Ishikawa (cell line): Measurements from ENCODE around the gene SEMA4A.

Source experiments
- CEBPB ChIP-seq: IDR thresholded peaks from 2 replicates; pipeline ENCODE4 v1.6.1; 2012
- CREB1 ChIP-seq: IDR thresholded peaks from 2 replicates; pipeline ENCODE4 v1.6.1; 2012; ENCODE audit warnings: low read depth
- EGR1 ChIP-seq: IDR thresholded peaks from 2 replicates; pipeline ENCODE4 v1.6.1; 2012
- EP300 ChIP-seq: IDR thresholded peaks from 2 replicates; pipeline ENCODE4 v1.6.1; 2012; ENCODE audit warnings: borderline replicate concordance
- FOXM1 ChIP-seq: IDR thresholded peaks from 2 replicates; pipeline ENCODE4 v1.6.1; 2012; ENCODE audit warnings: low read depth, borderline replicate concordance
- NFIC ChIP-seq: IDR thresholded peaks from 2 replicates; pipeline ENCODE4 v1.6.1; 2012
- RAD21 ChIP-seq: IDR thresholded peaks from 2 replicates; pipeline ENCODE4 v1.6.1; 2012; ENCODE audit warnings: low read depth
- TAF1 ChIP-seq: IDR thresholded peaks from 2 replicates; pipeline ENCODE4 v1.6.1; 2012; ENCODE audit warnings: low read depth, mild to moderate bottlenecking
- TCF12 ChIP-seq: IDR thresholded peaks from 2 replicates; pipeline ENCODE4 v1.6.1; 2012; ENCODE audit warnings: low read depth
- TEAD4 ChIP-seq: IDR thresholded peaks from 2 replicates; pipeline ENCODE4 v1.6.1; 2012
- YY1 ChIP-seq: IDR thresholded peaks from 2 replicates; pipeline ENCODE4 v1.6.1; 2012; ENCODE audit warnings: low read depth
- ZBTB7A ChIP-seq: IDR thresholded peaks from 2 replicates; pipeline ENCODE4 v1.6.1; 2012; ENCODE audit warnings: low read depth
- TF ChIP-seq, protein P1 (sequence below): IDR thresholded peaks from 2 replicates; pipeline ENCODE4 v1.6.1; 2012
- TF ChIP-seq, protein P2 (sequence below): IDR thresholded peaks from 2 replicates; pipeline ENCODE4 v1.6.1; 2012; ENCODE audit warnings: low read depth, mild to moderate bottlenecking
- TF ChIP-seq, protein P3 (sequence below): IDR thresholded peaks from 2 replicates; pipeline ENCODE4 v1.6.1; 2012

The SEMA4A gene

DNA sequence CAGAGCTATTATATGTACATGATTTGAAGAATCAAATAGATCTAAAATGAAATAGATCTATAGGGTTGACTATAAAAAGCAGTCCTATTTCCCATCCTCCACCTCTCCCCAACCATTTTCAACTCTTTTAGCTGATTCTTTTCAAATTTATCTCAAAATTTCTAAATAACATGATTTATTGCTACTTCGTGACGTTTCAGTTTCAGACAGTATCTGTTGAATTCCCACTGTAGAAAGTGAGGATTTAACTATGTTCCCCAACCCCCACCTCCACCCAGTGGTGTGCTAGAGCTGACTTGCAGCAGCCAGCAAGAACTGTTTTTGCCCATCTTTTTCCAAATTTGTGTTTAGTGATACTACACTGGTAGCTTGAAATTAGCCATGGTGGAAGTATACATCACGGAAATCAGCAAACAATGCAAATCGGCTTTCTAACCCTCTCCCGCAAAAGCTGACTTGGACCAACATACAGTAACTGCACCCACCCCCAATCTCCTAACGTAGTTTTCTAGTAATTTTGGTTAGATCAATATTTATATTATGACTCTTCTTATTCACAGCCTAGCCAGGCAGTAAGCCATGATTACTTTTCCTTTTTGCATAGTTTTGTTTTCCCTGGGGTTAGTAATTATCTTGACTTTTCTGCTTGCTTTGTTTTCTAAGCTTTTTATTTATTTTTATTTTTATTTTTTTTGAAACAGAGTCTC is 10.9 kb downstream of the SEMA4A start:
- TF ChIP-seq FOXM1 (no peak), TAF1 (no peak), RAD21 (no peak), NFIC (no peak), ZBTB7A (no peak), TEAD4 (no peak), EGR1 (no peak), TCF12 (no peak), CEBPB (no peak), EP300 (no peak), YY1 (no peak), CREB1 (no peak)
- TF ChIP-seq, protein P1, sequence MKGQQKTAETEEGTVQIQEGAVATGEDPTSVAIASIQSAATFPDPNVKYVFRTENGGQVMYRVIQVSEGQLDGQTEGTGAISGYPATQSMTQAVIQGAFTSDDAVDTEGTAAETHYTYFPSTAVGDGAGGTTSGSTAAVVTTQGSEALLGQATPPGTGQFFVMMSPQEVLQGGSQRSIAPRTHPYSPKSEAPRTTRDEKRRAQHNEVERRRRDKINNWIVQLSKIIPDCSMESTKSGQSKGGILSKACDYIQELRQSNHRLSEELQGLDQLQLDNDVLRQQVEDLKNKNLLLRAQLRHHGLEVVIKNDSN, result no peak
- TF ChIP-seq, protein P2, sequence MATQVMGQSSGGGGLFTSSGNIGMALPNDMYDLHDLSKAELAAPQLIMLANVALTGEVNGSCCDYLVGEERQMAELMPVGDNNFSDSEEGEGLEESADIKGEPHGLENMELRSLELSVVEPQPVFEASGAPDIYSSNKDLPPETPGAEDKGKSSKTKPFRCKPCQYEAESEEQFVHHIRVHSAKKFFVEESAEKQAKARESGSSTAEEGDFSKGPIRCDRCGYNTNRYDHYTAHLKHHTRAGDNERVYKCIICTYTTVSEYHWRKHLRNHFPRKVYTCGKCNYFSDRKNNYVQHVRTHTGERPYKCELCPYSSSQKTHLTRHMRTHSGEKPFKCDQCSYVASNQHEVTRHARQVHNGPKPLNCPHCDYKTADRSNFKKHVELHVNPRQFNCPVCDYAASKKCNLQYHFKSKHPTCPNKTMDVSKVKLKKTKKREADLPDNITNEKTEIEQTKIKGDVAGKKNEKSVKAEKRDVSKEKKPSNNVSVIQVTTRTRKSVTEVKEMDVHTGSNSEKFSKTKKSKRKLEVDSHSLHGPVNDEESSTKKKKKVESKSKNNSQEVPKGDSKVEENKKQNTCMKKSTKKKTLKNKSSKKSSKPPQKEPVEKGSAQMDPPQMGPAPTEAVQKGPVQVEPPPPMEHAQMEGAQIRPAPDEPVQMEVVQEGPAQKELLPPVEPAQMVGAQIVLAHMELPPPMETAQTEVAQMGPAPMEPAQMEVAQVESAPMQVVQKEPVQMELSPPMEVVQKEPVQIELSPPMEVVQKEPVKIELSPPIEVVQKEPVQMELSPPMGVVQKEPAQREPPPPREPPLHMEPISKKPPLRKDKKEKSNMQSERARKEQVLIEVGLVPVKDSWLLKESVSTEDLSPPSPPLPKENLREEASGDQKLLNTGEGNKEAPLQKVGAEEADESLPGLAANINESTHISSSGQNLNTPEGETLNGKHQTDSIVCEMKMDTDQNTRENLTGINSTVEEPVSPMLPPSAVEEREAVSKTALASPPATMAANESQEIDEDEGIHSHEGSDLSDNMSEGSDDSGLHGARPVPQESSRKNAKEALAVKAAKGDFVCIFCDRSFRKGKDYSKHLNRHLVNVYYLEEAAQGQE, result no peak
- TF ChIP-seq, protein P3, sequence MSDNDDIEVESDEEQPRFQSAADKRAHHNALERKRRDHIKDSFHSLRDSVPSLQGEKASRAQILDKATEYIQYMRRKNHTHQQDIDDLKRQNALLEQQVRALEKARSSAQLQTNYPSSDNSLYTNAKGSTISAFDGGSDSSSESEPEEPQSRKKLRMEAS, result no peak

DNA sequence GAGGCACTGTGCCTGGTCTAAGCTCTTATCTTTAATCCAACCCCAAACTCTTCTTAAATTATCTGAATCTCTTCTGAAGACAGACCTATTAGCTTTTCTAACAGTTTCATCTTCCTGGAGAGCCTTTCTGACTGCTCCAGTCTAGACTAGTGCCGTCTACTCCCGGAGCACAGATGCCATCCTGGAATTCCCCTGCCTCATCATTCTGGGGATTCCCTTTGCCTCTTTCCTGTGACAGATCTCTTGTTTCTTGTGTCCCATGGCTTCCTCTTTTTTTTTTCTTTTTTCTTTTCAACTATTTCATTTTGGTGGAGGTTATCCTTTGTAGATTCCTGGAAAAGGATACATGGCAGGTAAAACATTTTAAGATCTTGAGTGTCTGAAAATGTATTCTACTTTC is 11.7 kb downstream of the SEMA4A start:
- TF ChIP-seq, protein P3, result no peak
- TF ChIP-seq TCF12, result no peak
- TF ChIP-seq, protein P1, result no peak

DNA sequence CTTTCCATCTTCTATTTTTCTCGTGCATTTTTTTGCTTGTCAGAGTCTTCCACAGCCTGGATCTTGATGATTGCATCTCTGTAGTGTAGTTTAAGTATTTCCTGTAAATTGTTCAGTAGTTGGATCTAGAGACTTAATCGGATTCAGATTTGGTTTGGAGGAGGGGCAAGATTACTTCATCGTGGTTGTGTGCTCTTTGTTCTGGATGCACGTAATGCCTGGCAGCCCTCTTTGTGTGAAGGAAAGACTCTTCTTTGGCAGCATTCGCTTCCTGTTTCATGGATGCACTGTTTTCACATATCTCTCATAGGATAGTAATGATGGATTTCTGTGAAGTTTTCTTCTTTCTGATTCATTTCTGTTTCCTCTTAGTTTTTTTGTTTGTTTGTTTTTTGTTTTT is 14.2 kb downstream of the SEMA4A start:
- TF ChIP-seq, protein P1, result no peak
- TF ChIP-seq CREB1, result no peak
- TF ChIP-seq CEBPB, result no peak
- no peak for TF ChIP-seq EGR1
- TF ChIP-seq ZBTB7A, result no peak
- no peak for TF ChIP-seq TAF1
- no peak for TF ChIP-seq EP300
- TF ChIP-seq, protein P3, result no peak
- no peak for TF ChIP-seq FOXM1
- no peak for TF ChIP-seq NFIC
- TF ChIP-seq RAD21, result no peak

DNA sequence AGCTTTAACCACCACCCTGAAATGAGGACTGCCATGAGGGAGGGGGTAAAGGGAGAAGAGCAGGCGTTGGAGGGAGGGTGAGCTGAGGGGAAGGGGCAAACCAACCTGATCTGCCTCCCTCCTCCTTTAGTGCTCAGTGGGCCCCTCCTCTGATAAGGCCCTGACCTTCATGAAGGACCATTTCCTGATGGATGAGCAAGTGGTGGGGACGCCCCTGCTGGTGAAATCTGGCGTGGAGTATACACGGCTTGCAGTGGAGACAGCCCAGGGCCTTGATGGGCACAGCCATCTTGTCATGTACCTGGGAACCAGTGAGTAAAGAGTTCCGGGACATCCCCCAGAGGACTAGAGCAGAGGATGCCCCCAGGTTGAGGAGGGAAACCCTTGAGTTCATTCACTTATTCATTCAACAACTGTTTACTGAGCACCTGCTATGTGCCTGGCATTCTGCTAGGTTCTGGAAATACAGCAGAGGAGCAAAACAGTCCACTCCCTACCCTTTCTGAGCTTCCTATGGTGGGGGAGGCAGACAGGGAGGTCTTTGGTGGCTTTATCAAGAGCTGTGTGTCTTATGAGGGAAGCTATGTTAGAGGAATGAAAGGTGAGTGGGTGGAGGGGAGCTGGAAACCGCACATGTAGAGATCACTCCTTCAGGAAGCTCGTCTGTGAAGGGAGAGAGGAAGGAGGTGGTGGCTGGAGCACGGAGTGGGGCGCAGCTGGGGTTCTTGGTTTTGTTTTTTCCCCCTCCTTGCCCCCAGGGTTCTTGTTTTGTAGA is 19.5 kb downstream of the SEMA4A start:
- no peak for TF ChIP-seq CREB1
- TF ChIP-seq, protein P2, result no peak
- no peak for TF ChIP-seq CEBPB
- TF ChIP-seq YY1, result no peak
- TF ChIP-seq TEAD4, result no peak
- TF ChIP-seq ZBTB7A, result no peak
- TF ChIP-seq TAF1, result no peak
- TF ChIP-seq EGR1, result no peak
- TF ChIP-seq NFIC, result no peak
- TF ChIP-seq, protein P3, result no peak
- no peak for TF ChIP-seq TCF12
- no peak for TF ChIP-seq RAD21
- TF ChIP-seq EP300, result no peak
- TF ChIP-seq FOXM1, result no peak
- TF ChIP-seq, protein P1, result no peak
